HepG2 (cell line): ENCODE measurements around the gene TNK1. TPM values are rescaled to one million over a fixed set of nuclear protein-coding genes. Genes with fewer than 3 reads are reported as not detected.

ENCODE experiments used
- HMGXB4 ChIP-seq, 2 experiments: sonication (generic) in 1 of 2; formaldehyde crosslinking in 1 of 2; IDR thresholded peaks; 2 replicates each; pipeline versions ENCODE4 v1.4.0 to v1.6.1; 2018 to 2020; ENCODE audit warnings: missing genetic modification reagents in 2 of 2, borderline replicate concordance in 1 of 2, low read depth in 1 of 2, mild to moderate bottlenecking in 1 of 2, missing biosample characterization in 1 of 2
- KLF12 ChIP-seq: sonication (generic); formaldehyde crosslinking; IDR thresholded peaks from 2 replicates; pipeline ENCODE4 v1.4.0; 2020; ENCODE audit warnings: missing genetic modification reagents, borderline replicate concordance
- RXRB ChIP-seq: IDR thresholded peaks from 2 replicates; pipeline ENCODE4 v1.6.1; 2016; ENCODE audit warnings: borderline replicate concordance, missing genetic modification reagents, missing compliant biosample characterization
- SAP130 ChIP-seq: IDR thresholded peaks from 2 replicates; pipeline ENCODE4 v1.6.1; 2016; ENCODE audit warnings: low read depth
- TMF1 ChIP-seq: sonication (generic); formaldehyde crosslinking; IDR thresholded peaks from 2 replicates; pipeline ENCODE4 v1.8.1; 2022; ENCODE audit warnings: low read depth, missing genetic modification reagents
- ZMYM4 ChIP-seq: sonication (generic); formaldehyde crosslinking; IDR thresholded peaks from 2 replicates; pipeline ENCODE4 v1.8.1; 2023; ENCODE audit warnings: mild to moderate bottlenecking, missing genetic modification reagents
- ZNF281 ChIP-seq: sonication (generic); formaldehyde crosslinking; IDR thresholded peaks from 2 replicates; pipeline ENCODE4 v1.4.0; 2020; ENCODE audit warnings: missing genetic modification reagents, borderline replicate concordance
- polyA plus RNA-seq, 8 experiments: library from polyadenylated mRNA; depleted of rRNA in 3 of 8; stranded (reverse) in 7 of 8; unstranded in 1 of 8; fragments of >200 nt; fragmentation: Illumina TruSeq in 4 of 8; extraction: Trizol in 4 of 8; gene quantifications; 2 replicates each; pipeline versions ENCODE4 v1.2.1 to v1.2.3, GENCODE V29; 2011 to 2016; ENCODE audit warnings: low read depth in 4 of 8, missing spikeins in 1 of 8, mixed read lengths in 1 of 8; ENCODE audit not compliant: insufficient read depth in 1 of 8
- total RNA-seq, 5 experiments: library from RNA; depleted of rRNA; stranded (reverse); fragments of >200 nt; fragmentation: Illumina TruSeq; extraction: Trizol; gene quantifications; 2 replicates each; pipeline ENCODE4 v1.2.3, GENCODE V29; 2016; ENCODE audit warnings: low read depth in 1 of 5

TNK1 gene
- total and polyA plus RNA-seq, 2 of the 13 experiments (the other 11 are each of a cell fraction or from before 2014, with no cell fraction given) = 2.0 to 3.5 TPM

- peak; percentile 54; the same call in 1 of the 2 replicates for TF ChIP-seq ZNF281
- peak in 1 of 2 experiments; percentile 43; a peak in 2 of 4 replicates for TF ChIP-seq HMGXB4 (CRISPR knock-in tag; IDR thresholded peaks at IDR 0.05; ENCODE audit: borderline replicate concordance in 1 of 2, low read depth in 1 of 2)
- TF ChIP-seq KLF12 = peak; percentile 7; the same call in 1 of the 2 replicates
- TF ChIP-seq RXRB (CRISPR knock-in tag) = 0 out of 2 replicates have a peak, but pooled peaks have one; percentile 33
- peak; percentile 43; the same call in 1 of the 2 replicates for TF ChIP-seq ZMYM4 (CRISPR knock-in tag)
- peak; percentile 83 for TF ChIP-seq SAP130 (CRISPR knock-in tag)
- TF ChIP-seq TMF1 = 0 out of 2 replicates have a peak, but pooled peaks have one; percentile 14
These were observed 22.3 kb downstream of the TNK1 start (continued) for GRCh38 chr17:7403043-7403726.
